H1 (cell line): ENCODE results near the gene IFNG. TPM values are rescaled to one million over a fixed set of nuclear protein-coding genes. Genes with fewer than 3 reads are reported as not detected.

Experiments
- CTCF ChIA-PET: fragments of 300-600 bp; sonication (Branson Sonifier 250); formaldehyde crosslinking; loops from one replicate; lab custom pipeline; 2021; ENCODE audit not compliant: partially characterized antibody; lab: Charles Lee
- POLR2A ChIA-PET: fragments of 300-600 bp; sonication (Branson Sonifier 250); formaldehyde crosslinking; loops from one replicate; lab custom pipeline; 2021; ENCODE audit warnings: inconsistent platforms; ENCODE audit not compliant: partially characterized antibody; lab: Charles Lee
- DNase-seq, 2 experiments: peaks; one replicate each; pipeline versions ENCODE4 v3.0.0 to v3.0.0-alpha.2; 2010 to 2022; ENCODE audit warnings: low spot score in 2 of 2, low read depth in 1 of 2, mixed read lengths in 1 of 2
- FAIRE-seq: peaks from 2 replicates; lab custom pipeline; 2011; peaks lifted over from hg19 to GRCh38; lab: Jason Lieb, UNC
- H2AFZ ChIP-seq: 2 replicates; pipeline ENCODE4 v1.8.1; 2012; ENCODE audit warnings: low read length, inconsistent platforms
- H2AK5ac ChIP-seq: 2 replicates; pipeline ENCODE4 v1.6.1; 2013; ENCODE audit warnings: low read depth, low read length
- H2BK120ac ChIP-seq: replicated peaks from 2 replicates; pipeline ENCODE3; 2013; ENCODE audit warnings: low read depth, low read length, inconsistent platforms
- H2BK12ac ChIP-seq: 2 replicates; pipeline ENCODE4 v1.6.1; 2013; ENCODE audit warnings: low read depth, low read length
- H2BK15ac ChIP-seq: 2 replicates; pipeline ENCODE4 v1.6.1; 2013; ENCODE audit warnings: low read length
- H2BK20ac ChIP-seq: 2 replicates; pipeline ENCODE4 v1.6.1; 2013; ENCODE audit warnings: low read length
- H2BK5ac ChIP-seq: 2 replicates; pipeline ENCODE4 v1.6.1; 2013; ENCODE audit warnings: low read depth, low read length
- H3K14ac ChIP-seq: 2 replicates; pipeline ENCODE4 v1.6.1; 2013; ENCODE audit warnings: inconsistent platforms; ENCODE audit not compliant: insufficient read length
- H3K18ac ChIP-seq: 2 replicates; pipeline ENCODE4 v1.6.1; 2013; ENCODE audit warnings: low read length; ENCODE audit errors: extremely low read depth
- H3K23ac ChIP-seq: 2 replicates; pipeline ENCODE4 v1.6.1; 2013; ENCODE audit warnings: inconsistent platforms; ENCODE audit not compliant: insufficient read length
- H3K23me2 ChIP-seq: 2 replicates; pipeline ENCODE4 v1.6.1; 2013; ENCODE audit warnings: low read depth, low read length
- H3K27ac ChIP-seq: 2 replicates; pipeline ENCODE4 v1.6.1; 2011; ENCODE audit warnings: low read depth, low read length, inconsistent platforms
- H3K27me3 ChIP-seq, 4 experiments: replicated peaks in 1 of 4; 1 replicate in 1 of 4; 2 replicates in 3 of 4; pipeline versions ENCODE4 v1.6.1 to v1.8.1; 2011 to 2013; ENCODE audit warnings: low read length in 3 of 4, mild to moderate bottlenecking in 3 of 4, inconsistent platforms in 2 of 4, mixed read lengths in 2 of 4, moderate library complexity in 1 of 4; ENCODE audit not compliant: control insufficient read depth in 3 of 4, insufficient read depth in 3 of 4; ENCODE audit errors: extremely low read depth in 1 of 4
- H3K36me3 ChIP-seq, 4 experiments: 2 replicates each; pipeline versions ENCODE4 v1.6.1 to v1.8.1; 2011 to 2013; ENCODE audit warnings: mild to moderate bottlenecking in 4 of 4, low read length in 3 of 4, moderate library complexity in 2 of 4, control low read depth in 1 of 4, inconsistent platforms in 1 of 4; ENCODE audit not compliant: insufficient read depth in 4 of 4, control insufficient read depth in 2 of 4
- H3K4ac ChIP-seq: replicated peaks from 2 replicates; pipeline ENCODE3; 2013; ENCODE audit warnings: low read length, low read depth, mixed read lengths, inconsistent platforms; ENCODE audit not compliant: insufficient read length
- H3K4me1 ChIP-seq, 4 experiments: replicated peaks in 1 of 4; 1 replicate in 1 of 4; 2 replicates in 3 of 4; pipeline versions ENCODE4 v1.6.1 to v1.8.1; 2011 to 2013; ENCODE audit warnings: low read length in 3 of 4, inconsistent platforms in 2 of 4, mixed read lengths in 1 of 4; ENCODE audit not compliant: insufficient read depth in 4 of 4, control insufficient read depth in 3 of 4
- H3K4me2 ChIP-seq, 2 experiments: 2 replicates each; pipeline versions ENCODE4 v1.6.1 to v1.8.1; 2011 to 2013; ENCODE audit warnings: low read depth in 2 of 2, low read length in 2 of 2, control low read depth in 1 of 2, inconsistent platforms in 1 of 2, mild to moderate bottlenecking in 1 of 2; ENCODE audit not compliant: insufficient read depth in 1 of 2
- H3K4me3 ChIP-seq, 4 experiments: fragments of 200-600, 300-600 bp in 1 of 4; sonication (generic), shearing (Covaris generic), sonication (Bioruptor Twin) in 1 of 4; 2 replicates each; pipeline versions ENCODE4 v1.5.1 to v1.8.1; 2011 to 2016; ENCODE audit warnings: low read length in 4 of 4, low read depth in 3 of 4, control low read depth in 2 of 4, inconsistent platforms in 2 of 4, mild to moderate bottlenecking in 2 of 4, mixed read lengths in 1 of 4, moderate library complexity in 1 of 4; ENCODE audit not compliant: insufficient read depth in 2 of 4; ENCODE audit errors: extremely low read depth in 1 of 4
- H3K56ac ChIP-seq: replicated peaks from 2 replicates; pipeline ENCODE3; 2013; ENCODE audit warnings: low read depth, mild to moderate bottlenecking, mixed read lengths, low read length, inconsistent platforms; ENCODE audit not compliant: insufficient read length
- H3K79me1 ChIP-seq: 2 replicates; pipeline ENCODE4 v1.6.1; 2013; ENCODE audit warnings: low read depth, low read length, control low read depth
- H3K79me2 ChIP-seq, 2 experiments: 2 replicates each; pipeline versions ENCODE4 v1.6.1 to v1.8.1; 2012 to 2013; ENCODE audit warnings: low read length in 2 of 2, mild to moderate bottlenecking in 2 of 2, inconsistent platforms in 1 of 2; ENCODE audit not compliant: insufficient read depth in 2 of 2, control insufficient read depth in 1 of 2
- H3K9ac ChIP-seq, 4 experiments: replicated peaks in 1 of 4; 1 replicate in 1 of 4; 2 replicates in 3 of 4; pipeline versions ENCODE4 v1.6.1 to v1.8.1; 2011 to 2013; ENCODE audit warnings: low read depth in 3 of 4, low read length in 3 of 4, control low read depth in 2 of 4, mild to moderate bottlenecking in 2 of 4, moderate library complexity in 2 of 4, inconsistent platforms in 1 of 4; ENCODE audit errors: extremely low read depth in 1 of 4
- H3K9me3 ChIP-seq, 2 experiments: 2 replicates each; pipeline versions ENCODE4 v1.6.1 to v1.8.1; 2012 to 2013; ENCODE audit warnings: mild to moderate bottlenecking in 2 of 2, moderate library complexity in 2 of 2, control low read depth in 1 of 2, inconsistent platforms in 1 of 2, low read depth in 1 of 2, low read length in 1 of 2, mixed read lengths in 1 of 2; ENCODE audit not compliant: insufficient read depth in 2 of 2
- H4K20me1 ChIP-seq, 2 experiments: replicated peaks in 1 of 2; 2 replicates each; pipeline versions ENCODE3 to v1.8.1; 2011 to 2013; ENCODE audit warnings: inconsistent platforms in 2 of 2, low read length in 2 of 2, mild to moderate bottlenecking in 1 of 2; ENCODE audit not compliant: insufficient read depth in 2 of 2, control insufficient read depth in 1 of 2
- H4K5ac ChIP-seq: 2 replicates; pipeline ENCODE4 v1.6.1; 2013; ENCODE audit warnings: low read length, low read depth, mixed read lengths, inconsistent platforms; ENCODE audit not compliant: insufficient read length
- H4K8ac ChIP-seq: 2 replicates; pipeline ENCODE4 v1.8.0; 2013; ENCODE audit warnings: mild to moderate bottlenecking, moderate library complexity, low read length, inconsistent platforms; ENCODE audit not compliant: insufficient read depth; ENCODE audit errors: extremely low read depth
- H4K91ac ChIP-seq: replicated peaks from 2 replicates; pipeline ENCODE3; 2013; ENCODE audit warnings: low read length, mixed read lengths, inconsistent platforms; ENCODE audit not compliant: insufficient read length
- BACH1 ChIP-seq: IDR thresholded peaks from 2 replicates; pipeline ENCODE4 v1.6.1; 2012; ENCODE audit warnings: low read length, improper control_type of control experiment
- BRCA1 ChIP-seq: IDR thresholded peaks from 2 replicates; pipeline ENCODE4 v1.6.1; 2012; ENCODE audit warnings: low read depth, low read length, improper control_type of control experiment
- CBX8 ChIP-seq: fragments of 300-800, 300-1000 bp; sonication (generic); IDR thresholded peaks from 2 replicates; pipeline ENCODE4 v1.7.1; 2016; ENCODE audit warnings: low read depth, low read length, borderline replicate concordance
- CHD2 ChIP-seq: IDR thresholded peaks from 2 replicates; pipeline ENCODE4 v1.6.1; 2012; ENCODE audit warnings: low read length, improper control_type of control experiment
- EGR1 ChIP-seq: IDR thresholded peaks from 2 replicates; pipeline ENCODE4 v1.6.1; 2011; ENCODE audit warnings: low read depth, low read length, borderline replicate concordance
- GTF2F1 ChIP-seq: IDR thresholded peaks from 2 replicates; pipeline ENCODE4 v1.6.1; 2012; ENCODE audit warnings: low read depth, low read length, improper control_type of control experiment, borderline replicate concordance
- KDM1A ChIP-seq: fragments of 200-600, 300-600 bp; sonication (generic); IDR thresholded peaks from 2 replicates; pipeline ENCODE4 v1.7.1; 2016; ENCODE audit warnings: mild to moderate bottlenecking, low read length, borderline replicate concordance
- NRF1 ChIP-seq: IDR thresholded peaks from 2 replicates; pipeline ENCODE4 v1.6.1; 2011; ENCODE audit warnings: mild to moderate bottlenecking, low read depth, low read length, improper control_type of control experiment
- POU5F1 ChIP-seq: IDR thresholded peaks from 2 replicates; pipeline ENCODE4 v1.6.1; 2011; ENCODE audit warnings: low read depth, mild to moderate bottlenecking, low read length, moderate library complexity
- SAP30 ChIP-seq: fragments of 300-600 bp; sonication (generic); IDR thresholded peaks from 2 replicates; pipeline ENCODE4 v1.7.1; 2012; ENCODE audit warnings: low read length, moderate library complexity, mild to moderate bottlenecking, inconsistent platforms; ENCODE audit not compliant: insufficient read depth, insufficient replicate concordance
- SIRT6 ChIP-seq: IDR thresholded peaks from one replicate; pipeline ENCODE4 v1.7.1; 2012; ENCODE audit warnings: low read length, inconsistent platforms
- TBP ChIP-seq: IDR thresholded peaks from 2 replicates; pipeline ENCODE4 v1.6.1; 2011; ENCODE audit warnings: low read depth, low read length, improper control_type of control experiment
- WGBS, 2 experiments: shearing (Covaris generic) in 1 of 2; methylation state at CpG; one replicate each; pipeline versions ENCODE4 v1.1.6 to v1.1.7; 2013 to 2015; ENCODE audit warnings: low lambda C conversion rate in 2 of 2, mixed read lengths in 2 of 2, inconsistent platforms in 1 of 2, low coverage in 1 of 2, missing lambda C conversion rate in 1 of 2; ENCODE audit not compliant: insufficient replicate concordance in 2 of 2, insufficient coverage in 1 of 2, insufficient read length in 1 of 2; ENCODE audit errors: extremely low coverage in 1 of 2, missing lambda C conversion rate in 1 of 2; 5-methylcytosine and 5-hydroxymethylcytosine counted together
- polyA plus RNA-seq, 7 experiments: library from polyadenylated mRNA; depleted of rRNA in 3 of 7; stranded (reverse) in 5 of 7; unstranded in 2 of 7; fragments of >200 nt in 5 of 7; fragments of 200-250 nt in 2 of 7; gene quantifications; 1 replicate in 5 of 7; 2 replicates in 1 of 7; 4 replicates in 1 of 7; pipeline versions ENCODE4 v1.2.1 to v1.2.3, GENCODE V29; 2011 to 2013; ENCODE audit warnings: missing spikeins in 2 of 7, mixed read lengths in 2 of 7
- total RNA-seq: library from RNA; stranded (reverse); fragmentation: NEBNext Ultra II Directional; extraction: Animal tissue kit (Norgen Biotek cat#: 25700); gene quantifications from 2 replicates; pipeline ENCODE4 v1.2.1, GENCODE V29; 2021
- TF ChIP-seq, protein P1 (sequence below): IDR thresholded peaks from 2 replicates; pipeline ENCODE4 v1.6.1; 2012; ENCODE audit warnings: inconsistent platforms

IFNG gene
- total and polyA plus RNA-seq, 2 of the 8 experiments (the other 6 are each of a cell fraction or from before 2014, with no cell fraction given): not detected

DNA sequence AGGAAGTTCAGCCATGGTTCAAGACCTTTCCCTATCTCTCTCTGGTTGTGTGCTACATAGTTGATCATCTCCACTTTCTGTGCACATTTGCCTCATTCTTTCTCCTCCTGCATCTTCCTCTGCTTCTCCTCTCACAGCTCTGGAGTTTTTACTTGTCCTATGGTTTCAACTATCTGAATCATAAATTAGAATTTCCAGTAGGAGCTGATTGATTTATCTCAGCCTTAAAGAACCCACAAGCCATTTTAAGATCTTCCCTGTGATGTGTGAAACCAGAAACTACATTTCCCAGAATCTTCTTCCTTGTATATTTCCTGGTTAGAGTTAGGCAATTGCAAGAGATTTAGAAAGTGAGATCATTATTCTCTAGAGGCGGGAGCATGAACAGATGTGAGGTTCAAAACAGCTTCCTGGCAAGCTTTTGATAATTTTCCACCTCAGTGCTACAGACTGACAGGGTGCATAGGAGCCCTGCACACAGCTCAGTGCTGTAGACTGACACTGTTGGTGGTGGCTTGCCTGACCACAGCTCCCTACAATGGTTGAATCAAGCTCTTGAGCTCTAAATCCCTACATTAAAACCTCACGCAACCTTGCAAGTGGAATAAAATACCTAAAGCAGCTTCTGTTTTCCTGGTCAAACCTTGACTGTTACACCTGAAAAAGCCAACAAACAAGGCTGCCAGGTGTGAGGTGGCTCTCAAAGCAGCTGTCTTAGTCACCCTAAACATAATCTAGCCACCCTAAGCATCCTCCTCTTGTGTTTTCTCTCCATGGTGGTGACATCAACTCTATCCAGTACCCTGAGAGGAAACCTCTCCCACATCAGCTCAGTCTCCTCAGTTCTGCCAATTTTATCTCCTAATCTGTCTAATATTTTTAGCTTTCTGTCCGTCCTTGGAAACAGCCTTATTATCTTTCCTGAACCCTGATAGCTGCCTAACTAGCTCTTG lies 21.5 kb upstream of the IFNG start:
- Histone ChIP-seq H3K27ac (no peak overlapping the region), H3K4ac (no peak overlapping the region), H4K20me1 (no peaks in the 10 kb centered on the region), H3K23me2 (no peaks in the 10 kb centered on the region), H2AFZ (no peak overlapping the region), H3K9me3 (no peaks in the 10 kb centered on the region), H2BK15ac (no peak overlapping the region), H3K79me1 (no peaks in the 10 kb centered on the region), H2AK5ac (no peak overlapping the region), H3K9ac (no peak overlapping the region), H3K56ac (no peak overlapping the region), H2BK5ac (no peak overlapping the region), H3K18ac (no peak overlapping the region), H2BK120ac (no peak overlapping the region), H3K4me1 (no peaks in the 10 kb centered on the region), H3K79me2 (no peaks in the 10 kb centered on the region), H4K5ac (no peak overlapping the region), H2BK12ac (no peak overlapping the region), H3K4me2 (no peak overlapping the region), H4K8ac (no peak overlapping the region), H3K36me3 (no peaks in the 10 kb centered on the region), H3K14ac (no peak overlapping the region), H3K23ac (no peak overlapping the region), H3K4me3 (no peak overlapping the region), H4K91ac (no peak overlapping the region), H2BK20ac (no peak overlapping the region), H3K27me3 (no peaks in the 10 kb centered on the region)
- WGBS, 2 experiments: 83% methylated on average over 3 of the region's 3 CpGs; no CpG with 5 or more reads in 1 of the 2 experiments
- no peak for FAIRE-seq
- ChIA-PET POLR2A (no interaction called here), CTCF (interaction anchor here (0.8 to 2.5 kb wide), 4 partner anchors 16 to 42 kb away, joined by 3 to 17 read pairs (median 4); partner anchors contain the start of gene IFNG)
- no peak for DNase-seq
- TF ChIP-seq POU5F1: no peak
- no peak for TF ChIP-seq CHD2
- TF ChIP-seq BACH1: no peak
- no peak for TF ChIP-seq SIRT6
- no peak for TF ChIP-seq BRCA1
- TF ChIP-seq NRF1: no peak
- TF ChIP-seq CBX8: no peak
- TF ChIP-seq TBP: no peak
- TF ChIP-seq KDM1A: no peak
- no peak for TF ChIP-seq SAP30
- TF ChIP-seq, protein P1, sequence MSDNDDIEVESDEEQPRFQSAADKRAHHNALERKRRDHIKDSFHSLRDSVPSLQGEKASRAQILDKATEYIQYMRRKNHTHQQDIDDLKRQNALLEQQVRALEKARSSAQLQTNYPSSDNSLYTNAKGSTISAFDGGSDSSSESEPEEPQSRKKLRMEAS: no peak
- TF ChIP-seq EGR1: no peak
- TF ChIP-seq GTF2F1: no peak
